MM.1S (cell line): ENCODE measurements around the gene RPGR.
A peak's percentile ranks its signal among the peaks of the same experiment; 100 is the strongest.

Source experiments
- DNase-seq: peaks from one replicate; pipeline ENCODE4 v3.0.0-alpha.2; 2015
- H2AFZ ChIP-seq: fragments of 300-600 bp; sonication (generic); 2 replicates; pipeline ENCODE4 v1.6.0; 2016; ENCODE audit warnings: antibody characterized with exemption, low read length
- H3F3A ChIP-seq: fragments of 300-600 bp; sonication (generic); 2 replicates; pipeline ENCODE4 v1.6.1; 2016; ENCODE audit warnings: mild to moderate bottlenecking, antibody characterized with exemption, low read length, moderate library complexity, mixed read lengths; ENCODE audit not compliant: insufficient read depth
- H3K27ac ChIP-seq: fragments of 300-600 bp; sonication (generic); 2 replicates; pipeline ENCODE4 v1.5.1; 2016; ENCODE audit warnings: mild to moderate bottlenecking, low read length
- H3K27me3 ChIP-seq: fragments of 300-600 bp; sonication (generic); replicated peaks from 2 replicates; pipeline ENCODE4 v1.6.0; 2016; ENCODE audit warnings: low read length; ENCODE audit not compliant: insufficient read depth
- H3K36me3 ChIP-seq: fragments of 300-600 bp; sonication (generic); replicated peaks from 2 replicates; pipeline ENCODE4 v1.6.1; 2016; ENCODE audit warnings: mild to moderate bottlenecking, low read length, mixed read lengths; ENCODE audit not compliant: insufficient read depth
- H3K4me1 ChIP-seq: fragments of 300-600 bp; sonication (generic); 2 replicates; pipeline ENCODE4 v1.6.1; 2016; ENCODE audit warnings: low read length, mixed read lengths
- H3K4me2 ChIP-seq: fragments of 300-600 bp; sonication (generic); 2 replicates; pipeline ENCODE4 v1.6.0; 2016; ENCODE audit warnings: low read depth, low read length
- H3K4me3 ChIP-seq: fragments of 300-600 bp; sonication (generic); 2 replicates; pipeline ENCODE4 v1.5.1; 2016; ENCODE audit warnings: low read length, mixed read lengths
- H3K79me2 ChIP-seq: fragments of 300-600 bp; sonication (generic); 2 replicates; pipeline ENCODE4 v1.6.1; 2016; ENCODE audit warnings: mixed run types, low read length, mixed read lengths
- H3K9ac ChIP-seq: fragments of 300-600 bp; sonication (generic); 2 replicates; pipeline ENCODE4 v1.6.1; 2016; ENCODE audit warnings: low read length, mixed read lengths
- H3K9me2 ChIP-seq: fragments of 300-600 bp; sonication (generic); replicated peaks from 2 replicates; pipeline ENCODE4 v1.6.1; 2016; ENCODE audit warnings: mild to moderate bottlenecking, low read length, mixed read lengths; ENCODE audit not compliant: insufficient read depth
- H3K9me3 ChIP-seq: fragments of 300-600 bp; sonication (generic); replicated peaks from 2 replicates; pipeline ENCODE4 v1.6.1; 2016; ENCODE audit warnings: mild to moderate bottlenecking, low read length, mixed read lengths; ENCODE audit not compliant: insufficient read depth
- H4K20me1 ChIP-seq: fragments of 300-600 bp; sonication (generic); 2 replicates; pipeline ENCODE4 v1.6.1; 2016; ENCODE audit warnings: mild to moderate bottlenecking, low read length, moderate library complexity, mixed read lengths; ENCODE audit not compliant: insufficient read depth
- CTCF ChIP-seq: fragments of 300-600 bp; sonication (generic); IDR thresholded peaks from 2 replicates; pipeline ENCODE4 v1.5.1; 2016; ENCODE audit warnings: antibody characterized with exemption, low read length, mixed read lengths
- EZH2 ChIP-seq: fragments of 300-600 bp; sonication (generic); optimal IDR thresholded peaks from 2 replicates; pipeline ENCODE3; 2017; ENCODE audit warnings: low read depth, mild to moderate bottlenecking, antibody characterized with exemption, low read length, mixed read lengths
- EZH2phosphoT487 ChIP-seq: fragments of 300-600 bp; sonication (generic); IDR thresholded peaks from 2 replicates; pipeline ENCODE4 v1.6.1; 2018; ENCODE audit warnings: antibody characterized with exemption, low read length

Gene RPGR

GRCh38 chrX:38275615-38276014 is 51.7 kb downstream of the RPGR start:
- no peak for TF ChIP-seq EZH2
- no peak for TF ChIP-seq EZH2phosphoT487
- TF ChIP-seq CTCF, result no peak
- H3F3A ChIP-seq, result no peaks in the 10 kb centered on the region
- H3K4me3 ChIP-seq, result no peak overlapping the region
- no peak overlapping the region for H3K27ac ChIP-seq
- H4K20me1 ChIP-seq, result no peaks in the 10 kb centered on the region
- H3K79me2 ChIP-seq, result no peaks in the 10 kb centered on the region
- H3K9me2 ChIP-seq, result no peaks in the 10 kb centered on the region
- no peaks in the 10 kb centered on the region for H3K36me3 ChIP-seq
- H3K4me2 ChIP-seq, result no peak overlapping the region
- H3K9me3 ChIP-seq, result no peaks in the 10 kb centered on the region
- H2AFZ ChIP-seq, result no peak overlapping the region
- peaks cover 14% of the 10 kb centered on the region for H3K4me1 ChIP-seq
- H3K27me3 ChIP-seq, result no peaks in the 10 kb centered on the region
- no peak for DNase-seq
- H3K9ac ChIP-seq, result no peak overlapping the region

- Histone ChIP-seq H2AFZ (no peak overlapping the region), H3K9me2 (no peaks in the 10 kb centered on the region), H3K27ac (no peak overlapping the region), H3K4me2 (no peak overlapping the region), H3K4me3 (no peak overlapping the region), H3K36me3 (no peaks in the 10 kb centered on the region), H4K20me1 (no peaks in the 10 kb centered on the region), H3K4me1 (peaks cover 15% of the 10 kb centered on the region), H3F3A (no peaks in the 10 kb centered on the region), H3K79me2 (no peaks in the 10 kb centered on the region), H3K9ac (no peak overlapping the region), H3K27me3 (no peaks in the 10 kb centered on the region), H3K9me3 (no peaks in the 10 kb centered on the region)
- no peak for DNase-seq
- TF ChIP-seq EZH2phosphoT487 (no peak), CTCF (no peak), EZH2 (no peak)
Measured at GRCh38 chrX:38273453-38273852, 53.9 kb downstream of the RPGR start.

- Histone ChIP-seq H3K79me2 (no peaks in the 10 kb centered on the region), H3K27me3 (no peaks in the 10 kb centered on the region), H3K4me2 (peak overlapping the region; percentile 43), H3K27ac (peak overlapping the region; percentile 51; the same call in 1 of the 2 replicates), H3K9me2 (no peaks in the 10 kb centered on the region), H3K9ac (no peak overlapping the region), H3K36me3 (no peaks in the 10 kb centered on the region), H3K4me3 (no peak overlapping the region), H3F3A (no peaks in the 10 kb centered on the region), H3K4me1 (peaks cover 15% of the 10 kb centered on the region), H2AFZ (no peak overlapping the region), H4K20me1 (no peaks in the 10 kb centered on the region), H3K9me3 (no peaks in the 10 kb centered on the region)
- TF ChIP-seq EZH2, result no peak
- no peak for DNase-seq
Measured at GRCh38 chrX:38271154-38271716, 56.1 kb downstream of the RPGR start.

- no peaks in the 10 kb centered on the region for H3K79me2 ChIP-seq
- no peak overlapping the region for H3K27ac ChIP-seq
- H3K4me2 ChIP-seq, result no peak overlapping the region
- no peak for TF ChIP-seq EZH2
- TF ChIP-seq EZH2phosphoT487, result no peak
- TF ChIP-seq CTCF, result no peak
- no peaks in the 10 kb centered on the region for H3K36me3 ChIP-seq
- no peaks in the 10 kb centered on the region for H3K9me3 ChIP-seq
- H3K4me3 ChIP-seq, result no peak overlapping the region
- H3K4me1 ChIP-seq, result peaks cover 15% of the 10 kb centered on the region
- no peak overlapping the region for H3K9ac ChIP-seq
- no peaks in the 10 kb centered on the region for H4K20me1 ChIP-seq
- DNase-seq, result no peak
- H2AFZ ChIP-seq, result no peak overlapping the region
- H3F3A ChIP-seq, result no peaks in the 10 kb centered on the region
- H3K27me3 ChIP-seq, result no peaks in the 10 kb centered on the region
- H3K9me2 ChIP-seq, result no peaks in the 10 kb centered on the region
Measured at GRCh38 chrX:38268011-38268410, 59.3 kb downstream of the RPGR start.
